HuH-7 (cell line): Measurements from ENCODE around the gene ALOX15B.
"Not testable (repeated sequence)": the region's sequence is repeated elsewhere in the genome, so short reads cannot be mapped to it uniquely, and the experiment has no call there.

Experiments
- DNase-seq: peaks from one replicate; pipeline ENCODE4 v3.0.0; 2011; ENCODE audit warnings: low spot score

ALOX15B gene

DNA sequence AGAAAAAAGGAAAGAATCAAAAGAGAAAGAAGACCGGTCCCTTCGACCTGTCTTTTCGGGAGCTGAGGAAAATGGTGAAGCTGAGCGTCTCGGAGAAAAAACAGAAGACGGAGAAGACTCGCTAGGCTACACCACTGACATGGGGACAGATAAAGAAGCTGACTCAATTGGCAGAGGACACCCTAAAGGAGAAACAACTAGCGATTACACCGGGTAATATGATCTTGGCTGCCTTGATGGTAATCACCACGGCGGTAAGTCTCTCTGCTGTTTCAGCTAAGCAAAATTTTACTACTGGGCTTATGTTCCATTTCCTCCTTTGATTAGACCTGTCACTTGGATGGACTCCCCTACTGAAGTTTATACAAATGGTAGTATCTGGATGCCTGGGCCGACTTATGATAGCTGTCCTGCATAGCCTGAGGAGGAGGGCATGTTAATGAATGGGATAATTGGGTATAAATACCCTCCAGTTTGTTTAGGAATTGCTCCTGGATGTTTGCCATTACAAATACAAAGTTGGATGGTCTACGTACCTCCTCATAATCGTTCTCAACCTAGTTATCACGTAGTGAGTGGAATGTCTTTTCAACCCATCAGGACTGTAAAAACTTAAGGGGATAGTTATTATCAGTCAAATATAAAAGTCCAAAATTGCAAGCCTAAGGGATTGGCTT is 24.1 kb downstream of the ALOX15B start:
- no peak for DNase-seq

DNA sequence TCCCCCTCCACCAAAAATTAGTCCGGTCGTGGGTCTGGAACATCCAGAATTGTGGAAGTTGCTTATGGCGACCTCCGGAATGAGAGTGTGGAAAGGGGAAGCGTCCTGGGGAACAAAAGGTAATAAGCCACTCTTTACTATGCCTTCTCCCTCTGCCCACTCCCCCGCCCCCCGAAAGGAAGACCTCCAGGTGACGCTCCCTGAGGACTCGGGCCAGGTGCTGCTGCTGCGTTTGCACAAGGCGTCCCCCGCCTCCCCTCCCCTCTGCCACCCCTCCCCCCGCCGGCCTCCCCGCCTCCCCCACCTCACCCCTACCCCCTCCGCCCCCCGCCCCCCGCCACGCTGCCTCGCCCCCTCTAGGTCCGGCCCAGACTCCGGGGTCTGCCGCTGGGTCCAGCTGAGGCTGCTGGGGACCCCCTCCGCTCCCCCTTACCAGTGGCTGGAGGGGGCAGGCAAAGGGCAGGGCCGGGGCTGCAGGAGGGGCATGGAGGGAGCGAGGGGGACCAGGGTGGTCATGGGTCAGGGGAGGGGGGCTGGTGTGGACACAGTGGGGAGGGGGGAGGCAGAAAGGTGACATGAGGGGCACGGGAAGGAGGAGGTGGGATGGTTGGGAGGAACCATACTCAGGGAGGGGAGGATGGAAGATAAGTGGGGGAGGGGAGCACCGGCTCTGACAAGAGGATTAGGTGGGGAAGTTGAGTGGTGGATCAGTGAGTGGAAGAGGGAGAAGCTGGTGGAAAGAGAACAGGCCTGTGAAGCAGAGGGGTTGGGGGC is 25.1 kb downstream of the ALOX15B start:
- DNase-seq: no peak

DNA sequence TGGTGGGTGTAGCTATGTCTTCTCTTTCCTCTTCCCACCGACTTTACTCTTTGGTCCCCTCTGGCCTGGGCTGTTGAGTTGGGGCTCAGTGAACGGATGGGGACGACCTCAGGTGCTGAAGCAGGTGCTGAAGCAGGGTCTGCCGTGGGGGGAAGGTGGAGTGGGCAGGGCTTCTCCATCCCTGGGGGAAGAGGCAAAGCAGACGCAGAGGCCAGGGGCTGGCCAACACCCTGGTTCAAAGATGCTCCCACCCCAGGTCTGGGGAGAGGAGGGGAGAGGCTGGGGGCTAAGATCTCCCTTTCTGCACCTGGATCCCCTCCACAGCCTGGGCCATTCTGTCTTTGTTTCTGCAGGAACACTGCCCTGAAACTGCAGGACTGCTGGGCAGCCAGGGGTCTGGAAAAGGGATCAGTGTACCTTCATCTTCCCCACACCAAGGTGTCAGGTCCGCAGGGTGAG is 25.7 kb downstream of the ALOX15B start:
- DNase-seq: no peak

DNA sequence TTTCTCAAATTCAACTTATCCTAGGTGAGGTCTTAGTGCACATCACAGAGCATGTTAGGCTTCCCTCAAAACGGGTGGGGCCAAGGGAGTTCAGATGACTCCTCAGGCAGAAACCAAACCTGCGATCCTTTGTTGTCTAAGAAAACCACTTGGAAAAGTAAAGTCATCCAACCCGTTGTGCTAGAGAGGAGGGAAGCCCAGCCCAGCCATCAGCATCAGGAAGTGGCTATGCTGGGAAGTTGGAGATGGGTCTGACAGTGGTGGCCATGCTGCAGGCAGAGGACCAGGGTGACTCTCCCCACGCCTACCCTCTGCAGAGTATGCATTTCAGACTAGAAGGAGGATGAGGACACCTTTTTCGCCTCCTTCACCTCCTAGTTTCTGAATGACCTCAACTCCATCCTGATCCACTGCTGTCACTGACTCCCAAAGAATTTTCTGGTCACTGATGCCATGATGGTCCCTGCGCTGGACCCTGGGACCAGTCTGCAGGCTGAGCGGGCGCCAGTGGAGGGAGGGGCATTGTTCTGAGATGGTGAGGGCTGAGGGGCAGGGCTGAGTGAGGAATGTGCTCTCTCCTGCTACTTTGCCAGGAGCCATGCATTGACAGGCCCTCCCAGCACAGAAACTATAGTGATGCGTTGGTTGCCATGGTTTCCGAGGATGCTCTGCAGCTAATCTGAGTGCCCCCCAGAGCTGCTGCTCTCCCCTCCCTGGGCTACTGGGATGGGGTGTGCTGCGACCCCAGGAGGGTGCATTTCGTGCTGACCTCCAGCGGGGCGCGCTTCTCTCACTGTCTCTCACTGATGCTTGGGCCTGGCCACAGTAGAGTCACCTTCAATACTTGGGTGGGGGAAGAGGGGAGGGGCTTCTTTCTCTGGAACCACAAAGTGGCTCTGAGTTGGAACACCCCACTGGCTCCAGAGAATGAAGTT is 28.2 kb downstream of the ALOX15B start:
- DNase-seq: no peak

DNA sequence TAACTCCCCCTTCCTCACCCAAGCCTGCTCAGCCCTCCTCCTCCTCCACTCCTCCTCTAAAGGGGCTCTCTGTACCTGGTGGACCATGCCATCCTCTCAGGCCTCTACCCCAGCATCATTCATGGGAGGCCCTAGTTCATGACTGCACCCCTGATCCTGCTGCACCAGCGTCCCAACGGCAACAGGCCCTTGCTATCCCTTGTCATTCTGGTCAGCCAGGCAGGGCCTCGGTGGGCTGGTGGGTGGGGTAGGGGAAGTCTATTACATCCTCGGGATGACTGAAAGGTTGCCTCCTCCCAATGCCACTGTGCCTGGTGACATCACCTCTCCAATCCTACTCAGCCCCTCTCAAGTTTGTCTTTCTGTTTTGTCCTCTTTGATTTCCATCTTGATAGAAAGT is 28.9 kb downstream of the ALOX15B start:
- no peak for DNase-seq

DNA sequence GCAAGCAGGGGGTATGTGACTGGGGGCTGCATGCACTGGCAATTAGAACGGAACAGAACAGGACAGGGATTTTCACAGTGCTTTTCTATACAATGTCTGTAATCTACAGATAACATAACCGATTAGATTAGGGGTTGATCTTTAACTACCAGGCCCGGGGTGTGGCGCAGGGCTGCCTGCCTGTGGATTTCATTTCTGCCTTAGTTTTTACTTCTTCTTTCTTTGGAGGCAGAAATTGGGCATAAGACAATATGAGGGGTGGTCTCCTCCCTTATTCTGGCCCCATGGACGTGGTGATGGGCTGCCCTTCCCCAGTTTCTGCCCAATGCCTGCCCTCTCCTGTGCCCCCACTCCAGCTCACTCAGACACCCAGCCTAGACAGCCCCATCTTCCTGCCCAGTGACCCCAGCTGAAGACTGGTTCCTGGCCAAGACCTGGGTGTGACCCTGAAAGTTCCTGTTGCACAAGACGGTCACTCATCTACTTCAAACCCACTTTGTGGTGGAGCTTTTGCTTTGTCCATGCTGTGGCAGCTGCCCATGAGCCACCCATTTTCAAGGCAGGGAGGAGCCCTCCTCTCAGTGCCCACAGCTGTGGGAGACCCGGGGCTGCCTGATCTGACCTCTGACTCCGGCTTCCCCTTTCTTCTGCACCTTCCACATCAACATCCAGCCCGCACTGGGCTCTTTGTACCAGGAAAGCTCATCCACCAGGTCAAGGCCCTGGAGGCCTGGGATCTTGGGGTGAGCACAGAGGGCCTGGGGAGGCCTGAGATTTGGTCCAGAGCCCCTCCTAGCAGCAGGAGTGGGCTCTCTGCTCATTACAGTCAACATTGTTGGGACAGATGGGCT is 30.1 kb downstream of the ALOX15B start:
- DNase-seq: no peak

DNA sequence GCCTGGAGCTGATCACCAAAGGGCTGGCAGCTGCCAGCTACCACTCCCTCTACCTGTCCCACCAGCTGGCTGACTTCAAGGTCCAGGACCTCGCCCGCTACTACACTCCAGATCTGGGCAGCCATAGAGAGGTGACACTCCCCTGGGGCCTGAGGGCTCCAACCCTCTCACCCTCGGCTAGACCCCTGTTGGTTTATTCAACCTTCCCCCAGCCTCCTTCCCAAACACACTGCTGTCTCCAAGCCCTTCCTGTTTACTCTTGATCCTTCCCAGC is 30.7 kb downstream of the ALOX15B start:
- no peak for DNase-seq

DNA sequence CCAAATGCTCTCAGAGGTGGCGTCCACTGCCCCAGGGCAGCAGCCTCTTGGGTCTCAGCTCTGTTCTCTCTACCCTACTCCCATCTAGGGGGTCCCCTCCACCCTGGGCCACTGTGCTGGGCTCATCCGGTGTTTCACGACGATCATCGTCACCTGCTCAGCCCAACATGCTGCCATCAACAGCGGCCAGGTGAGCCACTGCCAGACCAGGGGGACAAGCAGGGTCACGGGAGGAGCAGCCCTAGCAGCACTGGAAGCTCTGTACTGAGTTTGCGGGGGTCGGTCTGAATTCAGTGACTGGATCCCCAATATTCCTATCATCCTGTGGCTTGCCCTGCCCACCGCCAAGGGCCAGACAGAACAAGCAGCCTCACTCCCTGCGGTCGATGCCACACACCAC is 32.6 kb downstream of the ALOX15B start:
- DNase-seq: no peak

DNA sequence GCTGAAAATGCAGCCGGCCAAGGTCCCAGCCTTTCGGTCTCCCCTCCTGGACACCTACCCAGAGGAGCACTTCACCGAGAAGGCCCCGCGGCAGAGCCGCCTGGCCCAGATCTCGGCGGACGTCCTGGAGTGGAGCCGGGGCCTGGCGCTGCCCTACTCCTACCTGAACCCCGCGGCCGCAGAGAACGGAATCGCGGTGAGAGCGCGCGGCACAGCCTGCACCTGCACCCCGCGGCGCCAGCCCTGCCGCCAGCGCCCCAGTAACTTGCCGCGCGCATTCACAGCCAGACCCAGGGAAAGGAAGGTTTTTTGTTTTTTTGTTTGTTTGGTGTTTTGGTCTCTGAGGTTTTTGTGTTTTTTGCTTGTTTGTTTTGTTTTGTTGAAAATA is 33.5 kb downstream of the ALOX15B start:
- no peak for DNase-seq

DNA sequence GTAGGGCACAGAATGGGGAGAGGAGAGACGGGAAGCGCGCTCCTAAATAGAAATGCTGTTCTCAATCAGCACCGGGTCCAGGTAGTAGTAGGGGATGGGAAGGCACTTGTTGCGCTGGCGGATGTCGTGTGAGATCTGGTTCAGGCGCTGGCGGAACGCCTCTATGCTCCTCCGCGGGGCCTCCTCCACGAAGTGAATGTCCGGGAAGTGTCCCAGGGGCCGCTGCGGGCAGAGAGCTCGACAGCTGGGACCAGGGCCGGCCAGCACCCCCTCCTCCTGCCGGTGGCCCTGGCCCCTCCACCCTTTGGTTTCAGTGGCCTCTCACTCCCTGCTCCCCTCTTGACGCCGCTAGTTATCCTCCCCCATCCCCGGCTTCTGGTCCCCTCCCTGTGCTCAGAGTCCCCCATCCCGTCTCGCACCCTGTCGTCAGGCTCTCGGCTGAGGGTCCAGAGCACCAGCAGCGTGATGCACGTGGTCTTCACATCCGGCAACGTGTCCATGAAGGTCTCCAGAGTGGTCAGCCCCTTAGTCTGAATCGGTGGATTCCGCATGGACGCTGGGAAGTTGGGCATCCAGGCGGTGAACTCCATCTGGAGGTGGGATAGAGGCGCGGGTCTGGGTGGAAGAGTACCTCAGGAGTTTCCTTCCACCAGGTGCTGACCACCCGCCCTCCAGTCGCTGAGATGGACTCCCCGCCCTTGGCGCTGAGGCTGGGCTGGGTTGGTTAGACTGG is 34.0 kb downstream of the ALOX15B start:
- no peak for DNase-seq

DNA sequence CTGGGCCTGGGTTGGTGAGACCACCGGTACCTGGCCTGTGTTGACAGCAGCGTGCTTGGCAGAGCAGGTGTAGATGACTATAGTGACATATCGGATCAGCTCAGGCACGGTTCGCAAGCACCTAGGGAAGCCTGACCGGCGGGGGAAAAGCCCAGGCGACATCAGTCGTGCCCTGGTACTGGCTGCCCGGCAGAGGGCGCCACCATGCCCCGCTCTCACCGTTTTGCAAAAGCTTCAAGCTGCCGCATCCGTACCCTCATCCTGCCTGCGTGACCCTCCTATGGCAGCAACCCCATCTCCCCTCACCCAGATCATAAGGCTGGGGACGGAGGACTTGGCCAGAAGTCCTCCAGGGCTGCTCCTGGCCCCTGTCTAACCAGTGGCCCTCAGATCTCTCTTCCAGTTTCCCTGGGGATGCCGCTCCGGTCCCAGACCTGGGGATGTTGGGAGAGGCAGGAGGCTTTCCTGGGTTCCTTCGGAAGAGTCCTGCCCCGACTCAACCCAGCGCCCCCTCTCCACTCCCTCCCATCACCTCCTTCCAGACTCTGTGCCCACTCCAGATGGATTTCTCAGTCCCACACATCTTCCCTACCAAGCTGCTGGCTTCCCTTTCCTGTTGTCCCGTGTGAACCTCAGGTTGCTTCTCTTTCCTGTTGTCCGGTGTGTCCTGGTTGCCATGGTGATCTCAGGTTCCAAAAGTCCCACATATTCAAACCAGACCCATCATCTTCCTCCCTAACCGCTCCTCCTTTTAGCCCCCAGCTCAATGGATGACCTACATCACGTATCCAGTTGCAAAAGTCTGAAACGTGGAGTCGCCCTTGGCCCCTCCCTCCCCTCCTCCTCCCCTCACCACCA is 35.0 kb downstream of the ALOX15B start:
- DNase-seq: peak; percentile 85

DNA sequence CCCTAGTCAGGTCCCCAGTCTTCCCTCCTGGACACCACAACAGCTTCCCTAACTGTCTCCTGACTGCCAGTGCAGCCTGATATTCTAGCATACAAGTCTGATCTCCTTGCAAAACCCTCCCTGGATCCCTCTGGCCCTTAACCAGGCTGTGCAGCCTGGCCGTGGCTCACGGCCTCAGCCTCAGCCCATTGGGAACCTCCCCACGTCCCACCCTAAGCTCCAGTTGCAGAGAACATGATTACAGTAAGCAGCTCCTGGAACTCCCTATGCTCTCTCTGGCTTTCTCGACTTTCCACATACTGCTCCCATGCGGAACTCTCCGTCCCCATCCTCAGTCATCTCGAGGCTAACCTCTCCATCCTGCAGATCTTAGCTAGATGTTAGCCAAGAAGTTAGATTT is 35.7 kb downstream of the ALOX15B start:
- DNase-seq: no peak

DNA sequence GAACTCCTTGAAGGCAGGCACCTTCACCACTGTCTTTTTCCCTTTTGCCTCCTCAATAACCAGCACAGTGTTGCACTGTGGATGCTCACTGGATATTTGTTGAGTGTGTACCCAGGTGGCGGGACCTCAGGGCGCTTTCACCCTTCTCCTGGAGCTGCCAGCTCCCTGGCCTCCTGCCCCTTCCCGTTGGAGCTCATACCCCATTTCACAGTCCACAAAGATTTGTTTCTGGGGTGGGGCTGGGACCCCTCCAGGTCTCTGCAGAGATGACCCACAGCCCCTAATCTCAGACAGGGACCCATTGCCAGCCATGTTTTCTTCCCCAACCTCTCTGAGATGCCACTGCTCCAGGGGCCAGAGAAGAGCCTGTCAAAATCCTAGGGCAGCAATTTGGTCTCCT is 36.2 kb downstream of the ALOX15B start:
- no peak for DNase-seq

DNA sequence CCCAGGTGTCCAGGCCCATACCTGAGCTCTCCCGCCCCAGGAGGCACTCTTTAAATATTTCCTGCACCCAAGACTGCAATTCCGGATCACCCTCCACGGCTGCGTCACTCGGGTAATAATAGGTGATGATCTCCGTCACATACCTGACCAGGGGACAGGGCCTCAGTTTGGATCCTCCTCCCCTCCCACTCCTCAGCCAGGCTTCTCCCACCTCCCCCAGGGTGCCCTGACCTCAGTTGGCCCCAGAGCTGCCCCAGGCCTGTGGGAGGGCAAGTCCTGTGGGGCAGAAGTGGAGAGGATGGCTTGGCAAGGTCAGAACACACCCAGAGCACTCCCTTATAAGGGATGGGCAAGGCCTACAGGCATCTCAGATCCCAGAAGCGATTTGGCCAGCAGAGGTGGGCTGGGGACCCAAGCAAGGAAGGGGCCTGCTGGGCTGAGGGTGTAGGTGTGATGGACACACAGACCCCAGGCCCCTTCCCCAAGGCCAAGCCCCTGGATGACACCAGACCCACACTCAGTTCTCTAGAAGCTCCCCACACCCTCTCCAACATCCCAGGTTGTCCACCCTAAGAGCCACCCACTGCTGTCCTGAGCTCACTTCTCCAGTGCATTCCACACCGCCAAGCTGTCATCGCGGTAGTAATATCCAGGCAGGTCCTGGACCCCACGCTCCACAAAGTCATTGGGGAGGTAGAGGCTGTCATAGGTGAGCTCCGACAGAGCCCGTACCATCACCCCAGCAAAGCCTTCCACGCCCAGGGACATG is 36.9 kb downstream of the ALOX15B start:
- DNase-seq: no peak

DNA sequence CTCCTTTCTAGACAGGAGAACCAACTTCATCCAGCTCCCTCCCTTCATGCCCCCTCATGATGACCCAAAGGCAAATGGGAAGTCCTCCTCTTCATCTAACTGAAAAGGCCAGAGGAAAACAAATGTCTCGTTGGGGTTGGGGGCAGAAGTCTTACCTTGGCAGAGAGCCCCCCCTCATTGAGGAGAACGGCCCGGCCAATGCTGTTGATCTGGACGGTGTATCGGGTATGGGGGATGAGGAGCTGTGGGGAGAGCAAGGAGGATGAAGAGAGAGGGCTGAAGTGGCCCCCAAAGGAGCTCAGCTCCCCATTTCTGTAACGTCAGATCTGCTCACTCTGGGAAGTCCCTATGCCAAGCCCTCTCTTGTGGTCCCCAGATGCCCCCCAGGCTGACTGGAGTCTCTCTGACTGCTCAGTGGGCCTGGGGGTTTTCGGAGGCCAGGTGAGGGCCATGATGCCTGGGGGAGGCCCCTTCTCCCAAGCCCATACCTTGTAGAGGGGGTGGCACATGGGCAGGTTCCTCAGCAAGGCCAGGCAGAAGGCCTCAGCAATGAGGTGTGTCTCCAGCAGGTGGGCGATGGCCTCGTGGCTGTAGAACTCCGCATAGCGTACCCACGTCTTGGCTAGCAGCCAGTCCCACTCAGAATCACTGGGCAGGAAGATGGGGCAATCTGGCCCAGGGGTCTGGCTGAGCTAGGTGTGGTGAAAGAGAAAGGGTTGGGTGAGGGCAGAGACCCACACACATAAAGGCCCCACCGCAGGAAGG is 37.8 kb downstream of the ALOX15B start:
- no peak for DNase-seq

DNA sequence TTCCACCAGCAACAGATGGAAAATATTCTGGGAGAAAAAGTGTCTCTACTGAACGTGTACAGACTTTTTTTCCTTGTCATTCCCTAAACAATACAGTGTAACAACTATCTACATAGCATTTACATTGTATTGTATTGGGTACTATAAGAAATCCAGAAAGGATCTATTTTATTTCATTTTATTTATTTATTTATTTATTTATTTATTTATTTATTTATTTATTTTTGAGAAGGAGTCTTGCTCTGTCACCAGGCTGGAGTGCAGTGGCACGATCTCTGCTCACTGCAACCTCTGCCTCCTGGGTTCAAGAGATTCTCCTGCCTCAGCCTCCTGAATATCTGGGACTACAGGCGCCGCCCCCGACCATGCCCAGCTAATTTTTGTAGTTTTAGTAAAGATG is 39.1 kb downstream of the ALOX15B start:
- not testable (repeated sequence) for DNase-seq

DNA sequence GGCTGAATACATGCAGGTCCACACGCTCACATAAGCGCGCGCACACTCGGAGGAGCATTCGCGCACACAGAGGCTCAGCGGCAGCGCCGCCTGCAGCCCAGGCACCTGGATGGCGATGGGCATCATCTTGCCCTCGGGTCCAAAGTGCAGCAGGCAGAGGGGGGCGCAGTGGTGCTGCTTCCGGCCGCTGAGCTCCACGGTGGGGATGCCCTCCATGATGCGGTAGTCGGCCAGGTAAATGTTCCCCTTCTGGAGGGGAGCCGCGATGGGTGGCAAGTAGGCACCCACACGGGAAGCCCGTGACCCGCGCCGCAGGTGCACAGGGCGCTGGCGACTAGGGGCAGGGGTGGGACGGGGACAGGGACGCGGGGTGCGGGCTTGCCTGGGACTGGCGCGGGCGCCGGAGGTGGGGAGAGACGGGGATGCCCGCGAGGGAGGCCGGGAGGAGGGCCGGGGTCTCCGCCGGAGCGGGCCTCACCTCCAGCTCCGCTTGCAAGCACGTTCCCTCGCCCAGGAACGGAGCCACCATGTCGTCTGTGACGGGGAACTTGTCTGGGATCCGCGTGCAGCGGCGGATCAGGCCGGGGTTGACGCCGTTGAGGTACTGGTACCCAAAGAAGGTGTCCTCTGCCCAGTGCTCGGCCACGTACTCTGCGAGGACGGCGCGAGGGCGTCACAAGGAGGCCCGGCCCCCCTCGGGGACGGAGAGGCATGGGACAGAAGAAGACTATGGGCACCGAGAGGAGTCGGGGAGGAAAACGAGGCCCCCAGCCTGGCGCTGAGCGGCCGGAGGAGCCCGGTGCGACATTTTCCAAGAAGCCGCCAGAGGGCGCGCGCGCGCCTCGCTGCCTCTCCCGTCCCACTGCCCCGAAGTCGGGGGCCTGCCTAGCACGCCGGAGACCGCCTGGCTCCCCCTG is 40.7 kb downstream of the ALOX15B start:
- DNase-seq: peak; percentile 79
